B cell (primary cell): ENCODE results near the gene TMEM221. TPM values are rescaled to one million over a fixed set of nuclear protein-coding genes. Genes with fewer than 3 reads are reported as not detected.

Experiments
- ATAC-seq: fragments of 200-7000 bp; cut with Tn5 transposase; one replicate; pipeline ENCODE4 v1.10.0; 2021; ENCODE audit warnings: low read depth, mild to moderate bottlenecking, moderate number of reproducible peaks, moderate library complexity
- CTCF ChIA-PET: fragments of 350-600 bp; sonication (Branson Sonifier 250); formaldehyde crosslinking; loops from one replicate; lab custom pipeline; 2021; ENCODE audit warnings: antibody characterized with exemption, inconsistent platforms; lab: Charles Lee
- POLR2A ChIA-PET: fragments of 350-600 bp; sonication (Branson Sonifier 250); formaldehyde crosslinking; loops from one replicate; lab custom pipeline; 2021; ENCODE audit warnings: antibody characterized with exemption; lab: Charles Lee
- DNase-seq: peaks from one replicate; pipeline ENCODE4 v3.0.0; 2013
- H2AFZ ChIP-seq: 2 replicates; pipeline ENCODE4 v1.6.1; 2012; ENCODE audit warnings: mild to moderate bottlenecking, low read depth, low read length; ENCODE audit not compliant: insufficient read depth, poor library complexity, severe bottlenecking
- H3K27ac ChIP-seq, 2 donors: 1 replicate in 1 of 2; 2 replicates in 1 of 2; pipeline ENCODE4 v1.5.1; 2012 to 2013; ENCODE audit warnings: low read length in 2 of 2, mild to moderate bottlenecking in 2 of 2, moderate library complexity in 1 of 2
- H3K27me3 ChIP-seq, 4 experiments: fragments of 200-600 bp in 1 of 4; sonication (generic) in 1 of 4; replicated peaks in 1 of 4; 1 replicate in 2 of 4; 2 replicates in 2 of 4; pipeline versions ENCODE4 v1.6.1 to v1.7.0; 2013 to 2016; ENCODE audit warnings: low read length in 3 of 4, mild to moderate bottlenecking in 2 of 4, mixed read lengths in 1 of 4, moderate library complexity in 1 of 4; ENCODE audit not compliant: insufficient read depth in 4 of 4, control insufficient read depth in 3 of 4; ENCODE audit errors: control extremely low read depth in 1 of 4
- H3K36me3 ChIP-seq, 2 experiments: replicated peaks in 1 of 2; 1 replicate in 1 of 2; 2 replicates in 1 of 2; pipeline versions ENCODE4 v1.6.1 to v1.7.1; 2013; ENCODE audit warnings: low read length in 1 of 2; ENCODE audit not compliant: insufficient read depth in 2 of 2, control insufficient read depth in 1 of 2; ENCODE audit errors: control extremely low read depth in 1 of 2, extremely low read depth in 1 of 2
- H3K4me1 ChIP-seq, 2 donors: fragments of 200-600 bp in 1 of 2; sonication (generic) in 1 of 2; 1 replicate in 1 of 2; 2 replicates in 1 of 2; pipeline versions ENCODE4 v1.5.1 to v1.6.1; 2013 to 2017; ENCODE audit warnings: low read length in 2 of 2; ENCODE audit not compliant: control insufficient read depth in 2 of 2, insufficient read depth in 2 of 2
- H3K4me2 ChIP-seq: replicated peaks from 2 replicates; pipeline ENCODE3; 2012; ENCODE audit warnings: mild to moderate bottlenecking, low read depth, low read length; ENCODE audit not compliant: poor library complexity, severe bottlenecking
- H3K4me3 ChIP-seq, 5 experiments: fragments of 200-600 bp in 1 of 5; sonication (generic) in 1 of 5; 1 replicate in 3 of 5; 2 replicates in 2 of 5; pipeline versions ENCODE4 v1.5.1 to v1.7.0; 2011 to 2016; ENCODE audit warnings: low read length in 4 of 5, mild to moderate bottlenecking in 4 of 5, low read depth in 2 of 5, control low read depth in 1 of 5, moderate library complexity in 1 of 5; ENCODE audit not compliant: insufficient read depth in 1 of 5; ENCODE audit errors: control extremely low read depth in 1 of 5, extremely low read depth in 1 of 5
- H3K79me2 ChIP-seq: fragments of 200-600 bp; sonication (generic); one replicate; pipeline ENCODE4 v1.6.0; 2016; ENCODE audit warnings: low read length; ENCODE audit not compliant: control insufficient read depth, insufficient read depth
- H3K9ac ChIP-seq: fragments of 200-600 bp; sonication (generic); 2 replicates; pipeline ENCODE4 v1.6.1; 2017; ENCODE audit warnings: mild to moderate bottlenecking, low read length, moderate library complexity
- H3K9me3 ChIP-seq, 3 donors: one replicate each; pipeline versions ENCODE4 v1.6.1 to v1.7.1; 2013; ENCODE audit warnings: low read length in 2 of 3; ENCODE audit not compliant: control insufficient read depth in 2 of 3, insufficient read depth in 1 of 3; ENCODE audit errors: control extremely low read depth in 1 of 3
- H4K20me1 ChIP-seq: 2 replicates; pipeline ENCODE4 v1.6.0; 2012; ENCODE audit warnings: mild to moderate bottlenecking, low read length; ENCODE audit not compliant: insufficient read depth, control insufficient read depth, poor library complexity, severe bottlenecking
- H3K27ac Mint-ChIP-seq: one replicate; pipeline ENCODE4 v1.8.0; 2021; ENCODE audit warnings: mixed read lengths
- H3K27me3 Mint-ChIP-seq: one replicate; pipeline ENCODE4 v1.8.0; 2021; ENCODE audit warnings: mixed read lengths
- H3K4me1 Mint-ChIP-seq: one replicate; pipeline ENCODE4 v1.8.0; 2021; ENCODE audit warnings: mixed read lengths
- H3K4me3 Mint-ChIP-seq: one replicate; pipeline ENCODE4 v1.8.0; 2021; ENCODE audit warnings: mixed read lengths
- H3K9me3 Mint-ChIP-seq: one replicate; pipeline ENCODE4 v1.8.0; 2022; ENCODE audit warnings: mixed read lengths; ENCODE audit not compliant: insufficient read depth
- CTCF ChIP-seq: fragments of 200-600 bp; IDR thresholded peaks from one replicate; pipeline ENCODE4 v1.8.0; 2022; ENCODE audit warnings: antibody characterized with exemption, mild to moderate bottlenecking
- EZH2 ChIP-seq: IDR thresholded peaks from 2 replicates; pipeline ENCODE4 v1.6.1; 2012; ENCODE audit warnings: borderline replicate concordance, low read depth, mild to moderate bottlenecking, moderate library complexity, low read length; ENCODE audit not compliant: insufficient read depth, poor library complexity, severe bottlenecking
- WGBS: methylation state at CpG from one replicate; pipeline ENCODE4 v1.1.5; 2013; ENCODE audit warnings: missing lambda C conversion rate; ENCODE audit not compliant: insufficient coverage; 5-methylcytosine and 5-hydroxymethylcytosine counted together
- intact Hi-C: fragments of 100-400 bp; cut with micrococcal nuclease; formaldehyde crosslinking; loops from one replicate; pipeline ENCODE4 v1.10.0; 2022
- polyA plus RNA-seq: library from polyadenylated mRNA; depleted of rRNA; stranded (reverse); fragments of >200 nt; gene quantifications from 2 replicates; pipeline ENCODE4 v1.2.3, GENCODE V29; 2012
- total RNA-seq, 2 donors: library from RNA; stranded (reverse); fragments of 120-200 nt in 1 of 2; gene quantifications; 1 replicate in 1 of 2; 2 replicates in 1 of 2; pipeline versions ENCODE4 v1.2.3 to v1.2.4, GENCODE V29; 2013 to 2022

The TMEM221 gene
- total and polyA plus RNA-seq, 2 donors (not counting 1 experiment from before 2014, with no cell fraction given), result not detected

GRCh38 chr19:17402982-17403855, 45.2 kb downstream of the TMEM221 start:
- CTCF ChIA-PET, result interaction anchor here (0.7 to 1.3 kb wide), 3 partner anchors 12 to 593 kb away, joined by 3 to 4 read pairs (median 4); no protein-coding TSS in a partner anchor
- TF ChIP-seq CTCF (no peak), EZH2 (no peak)
- Mint-ChIP-seq H3K9me3 (no peaks in the 10 kb centered on the region), H3K27me3 (no peaks in the 10 kb centered on the region), H3K27ac (peak overlapping the region; percentile 26), H3K4me3 (peak overlapping the region; percentile 85), H3K4me1 (peaks cover 42% of the 10 kb centered on the region)
- POLR2A ChIA-PET, result interaction anchor here (0.7 to 0.9 kb wide), 2 partner anchors 17 to 316 kb away, joined by 4 to 7 read pairs; partner anchors contain the start of genes MAP1S and MVB12A
- no peaks in the 10 kb centered on the region for H3K27me3 ChIP-seq
- DNase-seq (peak; percentile 38), ATAC-seq (peak; percentile 15)
- no peak overlapping the region for H3K9ac ChIP-seq
- 79% methylated on average over 21 of the region's 36 CpGs for WGBS
- H3K79me2 ChIP-seq, result peaks cover 38% of the 10 kb centered on the region
- no peak overlapping the region for H3K4me3 ChIP-seq
- no peaks in the 10 kb centered on the region for H3K9me3 ChIP-seq
- H3K27ac ChIP-seq, result no peak overlapping the region
- intact Hi-C loops, result loop anchor here (10.0 kb wide), 1 partner anchor 152 kb away; the partner anchor contains the start of gene COLGALT1
- H3K4me1 ChIP-seq, result peaks cover 26 to 45% of the 10 kb centered on the region in 2 donors
- H3K36me3 ChIP-seq, result peaks cover 0 to 14% of the 10 kb centered on the region in 2 experiments
- H3K4me2 ChIP-seq, result peak overlapping the region; percentile 98
- H4K20me1 ChIP-seq, result peaks cover 24% of the 10 kb centered on the region
- H2AFZ ChIP-seq, result no peak overlapping the region
